HEK293 (cell line): ENCODE data around the gene DHX40.

Experiments
- CTCF ChIA-PET: fragments of 350-600 bp; formaldehyde crosslinking; extraction: SDS; loops from one replicate; lab custom pipeline; 2021; ENCODE audit warnings: antibody characterized with exemption; lab: Yijun Ruan, JAX
- POLR2A ChIA-PET: fragments of 300-600 bp; formaldehyde crosslinking; extraction: SDS; loops from one replicate; lab custom pipeline; 2020; ENCODE audit warnings: antibody characterized with exemption, inconsistent platforms; lab: Yijun Ruan, JAX
- H3K27ac ChIP-seq: fragments of 200-500 bp; sonication (Bioruptor generic); 2 replicates; pipeline ENCODE4 v1.5.1; 2014; ENCODE audit warnings: low read depth, low read length, control low read depth, inconsistent platforms; ENCODE audit errors: extremely low read depth
- H3K36me3 ChIP-seq, 2 experiments: fragments of 200-500 bp in 1 of 2; sonication (Bioruptor generic) in 1 of 2; 1 replicate in 1 of 2; 2 replicates in 1 of 2; pipeline ENCODE4 v1.5.1; 2014 to 2017; ENCODE audit warnings: inconsistent platforms in 2 of 2, low read length in 2 of 2; ENCODE audit not compliant: control insufficient read depth in 2 of 2, insufficient read depth in 1 of 2
- H3K4me1 ChIP-seq: fragments of 200-500 bp; sonication (Bioruptor generic); 2 replicates; pipeline ENCODE4 v1.5.1; 2014; ENCODE audit warnings: mild to moderate bottlenecking, low read length, inconsistent platforms; ENCODE audit not compliant: control insufficient read depth, insufficient read depth
- H3K4me3 ChIP-seq: 2 replicates; pipeline ENCODE4 v1.5.1; 2011; ENCODE audit warnings: low read depth, mild to moderate bottlenecking, control low read depth, low read length, moderate library complexity
- H3K9me3 ChIP-seq: fragments of 200-500 bp; sonication (Bioruptor generic); 2 replicates; pipeline ENCODE4 v1.5.1; 2014; ENCODE audit warnings: low read depth, low read length, inconsistent platforms; ENCODE audit not compliant: control insufficient read depth, insufficient read depth
- GLIS1 ChIP-seq: fragments of 450-650 bp; formaldehyde crosslinking; IDR thresholded peaks from 2 replicates; pipeline ENCODE4 v1.5.1; 2016; ENCODE audit warnings: missing biosample characterization, missing genetic modification characterization
- HOXD13 ChIP-seq: sonication (generic); formaldehyde crosslinking; IDR thresholded peaks from 2 replicates; pipeline ENCODE4 v1.8.0; 2022; ENCODE audit warnings: missing genetic modification reagents, borderline replicate concordance
- IKZF3 ChIP-seq: fragments of 450-650 bp; IDR thresholded peaks from 2 replicates; pipeline ENCODE4 v1.5.0; 2018; ENCODE audit warnings: missing biosample characterization, mild to moderate bottlenecking, missing genetic modification characterization, moderate library complexity
- KLF10 ChIP-seq: fragments of 450-650 bp; IDR thresholded peaks from 2 replicates; pipeline ENCODE4 v1.5.1; 2018; ENCODE audit warnings: missing biosample characterization, mild to moderate bottlenecking, missing genetic modification characterization
- MZF1 ChIP-seq: fragments of 450-650 bp; formaldehyde crosslinking; IDR thresholded peaks from 2 replicates; pipeline ENCODE4 v1.5.1; 2017; ENCODE audit warnings: missing biosample characterization, missing genetic modification characterization, borderline replicate concordance
- OVOL3 ChIP-seq: fragments of 450-650 bp; formaldehyde crosslinking; IDR thresholded peaks from 2 replicates; pipeline ENCODE4 v1.5.1; 2016; ENCODE audit warnings: missing biosample characterization, missing genetic modification characterization
- TCF7L2 ChIP-seq: IDR thresholded peaks from 2 replicates; pipeline ENCODE4 v1.6.1; 2011; ENCODE audit warnings: low read depth, mild to moderate bottlenecking, inconsistent platforms, low read length, moderate library complexity, borderline replicate concordance
- TRIM28 ChIP-seq: IDR thresholded peaks from 2 replicates; pipeline ENCODE4 v1.6.1; 2011; ENCODE audit warnings: low read length, control low read depth, borderline replicate concordance
- YY1 ChIP-seq: fragments of 450-650 bp; formaldehyde crosslinking; IDR thresholded peaks from 2 replicates; pipeline ENCODE4 v1.5.1; 2018; ENCODE audit warnings: missing biosample characterization, missing genetic modification characterization
- ZNF112 ChIP-seq: fragments of 450-650 bp; formaldehyde crosslinking; IDR thresholded peaks from 2 replicates; pipeline ENCODE4 v1.5.0; 2017; ENCODE audit warnings: missing biosample characterization, missing genetic modification characterization
- ZNF121 ChIP-seq: fragments of 450-650 bp; formaldehyde crosslinking; IDR thresholded peaks from 2 replicates; pipeline ENCODE4 v1.5.1; 2016; ENCODE audit warnings: missing biosample characterization, missing genetic modification characterization
- ZNF138 ChIP-seq: fragments of 450-650 bp; formaldehyde crosslinking; IDR thresholded peaks from 2 replicates; pipeline ENCODE4 v1.5.1; 2016; ENCODE audit warnings: missing biosample characterization, missing genetic modification characterization, borderline replicate concordance
- ZNF146 ChIP-seq: fragments of 450-650 bp; formaldehyde crosslinking; IDR thresholded peaks from 2 replicates; pipeline ENCODE4 v1.5.1; 2016; ENCODE audit warnings: missing biosample characterization, missing genetic modification characterization
- ZNF155 ChIP-seq: fragments of 450-650 bp; formaldehyde crosslinking; IDR thresholded peaks from 2 replicates; pipeline ENCODE4 v1.5.1; 2016; ENCODE audit warnings: missing biosample characterization, missing genetic modification characterization
- ZNF184 ChIP-seq: fragments of 450-650 bp; IDR thresholded peaks from 2 replicates; pipeline ENCODE4 v1.5.1; 2018; ENCODE audit warnings: missing biosample characterization, mild to moderate bottlenecking, missing genetic modification characterization
- ZNF221 ChIP-seq: fragments of 450-650 bp; formaldehyde crosslinking; IDR thresholded peaks from 2 replicates; pipeline ENCODE4 v1.5.1; 2017; ENCODE audit warnings: missing biosample characterization, missing genetic modification characterization, borderline replicate concordance
- ZNF416 ChIP-seq: fragments of 450-650 bp; formaldehyde crosslinking; IDR thresholded peaks from 2 replicates; pipeline ENCODE4 v1.5.1; 2016; ENCODE audit warnings: missing biosample characterization, missing genetic modification characterization
- ZNF433 ChIP-seq: fragments of 450-650 bp; formaldehyde crosslinking; IDR thresholded peaks from 2 replicates; pipeline ENCODE4 v1.5.1; 2016; ENCODE audit warnings: missing biosample characterization, missing genetic modification characterization, low read depth
- ZNF600 ChIP-seq: fragments of 450-650 bp; formaldehyde crosslinking; IDR thresholded peaks from 2 replicates; pipeline ENCODE4 v1.5.1; 2016; ENCODE audit warnings: missing biosample characterization, missing genetic modification characterization
- ZNF707 ChIP-seq: fragments of 450-650 bp; formaldehyde crosslinking; IDR thresholded peaks from 2 replicates; pipeline ENCODE4 v1.5.1; 2016; ENCODE audit warnings: missing biosample characterization, missing genetic modification characterization
- ZNF747 ChIP-seq: fragments of 450-650 bp; formaldehyde crosslinking; IDR thresholded peaks from 2 replicates; pipeline ENCODE4 v1.5.1; 2016; ENCODE audit warnings: missing biosample characterization, missing genetic modification characterization
- ZSCAN30 ChIP-seq: fragments of 450-650 bp; IDR thresholded peaks from 2 replicates; pipeline ENCODE4 v1.5.1; 2018; ENCODE audit warnings: missing biosample characterization, mild to moderate bottlenecking, missing genetic modification characterization, moderate library complexity
- TF ChIP-seq, protein P1 (sequence below): fragments of 450-650 bp; formaldehyde crosslinking; IDR thresholded peaks from 2 replicates; pipeline ENCODE4 v1.5.1; 2016; ENCODE audit warnings: missing biosample characterization, missing genetic modification characterization
- TF ChIP-seq, protein P2 (sequence below): fragments of 450-650 bp; formaldehyde crosslinking; IDR thresholded peaks from 2 replicates; pipeline ENCODE4 v1.5.1; 2016; ENCODE audit warnings: missing biosample characterization, missing genetic modification characterization
- TF ChIP-seq, protein P3 (sequence below): fragments of 450-650 bp; formaldehyde crosslinking; IDR thresholded peaks from 2 replicates; pipeline ENCODE4 v1.5.1; 2016; ENCODE audit warnings: missing biosample characterization, missing genetic modification characterization, low read depth
- TF ChIP-seq, protein P4 (sequence below): fragments of 450-650 bp; formaldehyde crosslinking; IDR thresholded peaks from 2 replicates; pipeline ENCODE4 v1.5.1; 2016; ENCODE audit warnings: missing biosample characterization, missing genetic modification characterization
- TF ChIP-seq, protein P5 (sequence below): fragments of 450-650 bp; IDR thresholded peaks from 2 replicates; pipeline ENCODE4 v1.5.1; 2018; ENCODE audit warnings: missing biosample characterization, missing genetic modification characterization

DHX40 gene

DNA sequence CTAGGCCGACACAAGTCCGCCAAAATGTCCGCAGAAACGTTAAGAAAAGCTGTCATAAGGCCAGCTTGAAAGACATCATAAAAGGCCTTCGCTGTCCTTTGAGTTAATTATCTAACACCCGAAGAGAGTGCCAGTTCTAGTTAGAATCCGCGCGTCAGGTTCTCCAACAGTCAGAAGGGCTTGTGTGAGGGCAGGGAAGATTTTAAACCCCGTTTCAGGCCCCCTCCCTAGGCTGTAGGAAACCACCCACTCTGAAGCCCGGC lies 53.6 kb downstream of the DHX40 start:
- POLR2A ChIA-PET: interaction anchor here (0.6 to 2.8 kb wide), 23 partner anchors 8 to 927 kb away, joined by 3 to 31 read pairs (median 4); partner anchors contain the start of genes DHX40, PRR11, PTRH2 and SKA2
- Histone ChIP-seq H3K9me3 (no peaks in the 10 kb centered on the region), H3K36me3 (peaks cover 0 to 14% of the 10 kb centered on the region in 2 experiments; a peak in 1 of 3 replicates), H3K27ac (peak overlapping the region; percentile 96)
- TF ChIP-seq ZNF221 (tag by site-specific recombination) (no peak), IKZF3 (tag by site-specific recombination) (0 out of 2 replicates have a peak, but pooled peaks have one; percentile 35), ZNF184 (0 out of 2 replicates have a peak, but pooled peaks have one; percentile 20), ZNF112 (tag by site-specific recombination) (no peak), ZNF600 (tag by site-specific recombination) (peak; percentile 94), HOXD13 (no peak), ZSCAN30 (tag by site-specific recombination) (no peak), ZNF155 (no peak), MZF1 (tag by site-specific recombination) (0 out of 2 replicates have a peak, but pooled peaks have one; percentile 6), GLIS1 (tag by site-specific recombination) (no peak), TCF7L2 (0 out of 2 replicates have a peak, but pooled peaks have one; percentile 22), ZNF416 (tag by site-specific recombination) (no peak), ZNF138 (tag by site-specific recombination) (no peak)
- TF ChIP-seq, protein P1, sequence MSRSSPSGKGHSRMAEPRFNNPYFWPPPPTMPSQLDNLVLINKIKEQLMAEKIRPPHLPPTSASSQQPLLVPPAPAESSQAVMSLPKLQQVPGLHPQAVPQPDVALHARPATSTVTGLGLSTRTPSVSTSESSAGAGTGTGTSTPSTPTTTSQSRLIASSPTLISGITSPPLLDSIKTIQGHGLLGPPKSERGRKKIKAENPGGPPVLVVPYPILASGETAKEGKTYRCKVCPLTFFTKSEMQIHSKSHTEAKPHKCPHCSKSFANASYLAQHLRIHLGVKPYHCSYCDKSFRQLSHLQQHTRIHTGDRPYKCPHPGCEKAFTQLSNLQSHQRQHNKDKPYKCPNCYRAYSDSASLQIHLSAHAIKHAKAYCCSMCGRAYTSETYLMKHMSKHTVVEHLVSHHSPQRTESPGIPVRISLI (tag by site-specific recombination): no peak
- TF ChIP-seq, all 188 proteins: peak for 5
- H3K4me1 ChIP-seq: peaks cover 16% of the 10 kb centered on the region
- peak overlapping the region; percentile 64 for H3K4me3 ChIP-seq
- CTCF ChIA-PET: interaction anchor here (0.7 to 1.1 kb wide), 2 partner anchors 52 to 1015 kb away, joined by 3 read pairs; no protein-coding TSS in a partner anchor

DNA sequence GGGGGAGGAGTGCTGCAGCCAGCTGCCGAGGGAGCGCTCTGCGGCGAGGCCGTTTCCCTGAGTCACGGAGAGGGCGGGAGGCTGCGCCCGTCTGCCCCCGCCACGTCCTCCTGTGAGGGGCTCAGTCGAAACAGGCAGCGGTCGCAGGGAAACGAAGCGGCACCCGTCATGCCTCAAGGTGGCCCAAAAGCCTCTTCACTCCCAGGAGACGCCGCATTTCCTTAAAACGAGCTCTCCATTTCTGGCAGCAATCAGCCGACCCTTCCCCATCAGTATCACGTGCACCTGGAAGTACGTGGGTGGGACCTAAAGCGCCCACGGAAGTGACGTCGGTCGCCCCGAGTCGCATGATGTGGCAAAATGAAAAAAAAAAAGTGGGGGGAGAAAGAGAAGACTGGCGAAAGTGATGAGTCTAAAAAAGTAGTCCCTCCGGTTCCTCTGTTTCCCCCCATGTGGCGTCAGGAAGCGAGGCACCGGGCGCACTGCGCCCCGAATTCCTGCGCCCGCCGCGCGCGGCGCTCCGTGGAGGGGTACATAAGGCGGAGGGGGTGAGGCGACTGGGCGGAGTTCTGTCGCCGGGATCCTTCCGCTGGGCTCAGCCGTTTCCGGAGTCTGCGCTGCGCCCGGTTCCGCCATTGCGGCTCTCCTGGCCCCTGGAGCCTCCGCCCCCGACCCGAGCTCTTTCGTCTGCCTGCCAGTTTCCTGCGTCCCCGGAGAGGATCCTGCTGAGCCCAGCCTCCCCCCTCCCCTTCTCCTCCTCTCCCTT lies 54.1 kb downstream of the DHX40 start, which contains the start of gene CLTC:
TSS of gene CLTC (plus strand) at position 598 of the 766 bp plus-strand sequence. CDS start 237 bp downstream, outside the sequence.
- Histone ChIP-seq H3K4me3 (peak within 1 kb of the TSS; percentile 64), H3K9me3 (no peaks in the 10 kb centered on the region), H3K36me3 (peaks cover 0 to 16% of the 10 kb centered on the region in 2 experiments; a peak in 1 of 3 replicates), H3K27ac (peak within 1 kb of the TSS; percentile 96), H3K4me1 (peaks cover 16% of the 10 kb centered on the region)
- ChIA-PET CTCF (interaction anchor here (0.6 to 1.1 kb wide), 3 partner anchors 51 to 1014 kb away, joined by 3 read pairs; no protein-coding TSS in a partner anchor), POLR2A (interaction anchor here (0.6 to 2.8 kb wide), 27 partner anchors 9 to 928 kb away, joined by 3 to 31 read pairs (median 4); partner anchors contain the start of genes DHX40, PRR11, PTRH2 and SKA2)
- TF ChIP-seq OVOL3 (tag by site-specific recombination) (peak; percentile 87), ZNF155 (no peak), TRIM28 (peak; percentile 81; the same call in 1 of the 2 replicates), ZNF747 (tag by site-specific recombination) (no peak), ZNF707 (tag by site-specific recombination) (0 out of 2 replicates have a peak, but pooled peaks have one; percentile 45), ZNF433 (tag by site-specific recombination) (no peak), ZNF146 (tag by site-specific recombination) (peak; percentile 95), KLF10 (tag by site-specific recombination) (peak; percentile 90), ZNF121 (tag by site-specific recombination) (no peak), YY1 (tag by site-specific recombination) (peak; percentile 95)
- TF ChIP-seq, protein P2, sequence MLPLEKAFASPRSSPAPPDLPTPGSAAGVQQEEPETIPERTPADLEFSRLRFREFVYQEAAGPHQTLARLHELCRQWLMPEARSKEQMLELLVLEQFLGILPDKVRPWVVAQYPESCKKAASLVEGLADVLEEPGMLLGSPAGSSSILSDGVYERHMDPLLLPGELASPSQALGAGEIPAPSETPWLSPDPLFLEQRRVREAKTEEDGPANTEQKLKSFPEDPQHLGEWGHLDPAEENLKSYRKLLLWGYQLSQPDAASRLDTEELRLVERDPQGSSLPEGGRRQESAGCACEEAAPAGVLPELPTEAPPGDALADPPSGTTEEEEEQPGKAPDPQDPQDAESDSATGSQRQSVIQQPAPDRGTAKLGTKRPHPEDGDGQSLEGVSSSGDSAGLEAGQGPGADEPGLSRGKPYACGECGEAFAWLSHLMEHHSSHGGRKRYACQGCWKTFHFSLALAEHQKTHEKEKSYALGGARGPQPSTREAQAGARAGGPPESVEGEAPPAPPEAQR: peak; percentile 95
- TF ChIP-seq, protein P3, sequence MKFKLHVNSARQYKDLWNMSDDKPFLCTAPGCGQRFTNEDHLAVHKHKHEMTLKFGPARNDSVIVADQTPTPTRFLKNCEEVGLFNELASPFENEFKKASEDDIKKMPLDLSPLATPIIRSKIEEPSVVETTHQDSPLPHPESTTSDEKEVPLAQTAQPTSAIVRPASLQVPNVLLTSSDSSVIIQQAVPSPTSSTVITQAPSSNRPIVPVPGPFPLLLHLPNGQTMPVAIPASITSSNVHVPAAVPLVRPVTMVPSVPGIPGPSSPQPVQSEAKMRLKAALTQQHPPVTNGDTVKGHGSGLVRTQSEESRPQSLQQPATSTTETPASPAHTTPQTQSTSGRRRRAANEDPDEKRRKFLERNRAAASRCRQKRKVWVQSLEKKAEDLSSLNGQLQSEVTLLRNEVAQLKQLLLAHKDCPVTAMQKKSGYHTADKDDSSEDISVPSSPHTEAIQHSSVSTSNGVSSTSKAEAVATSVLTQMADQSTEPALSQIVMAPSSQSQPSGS (tag by site-specific recombination): peak; percentile 90
- TF ChIP-seq, protein P4, sequence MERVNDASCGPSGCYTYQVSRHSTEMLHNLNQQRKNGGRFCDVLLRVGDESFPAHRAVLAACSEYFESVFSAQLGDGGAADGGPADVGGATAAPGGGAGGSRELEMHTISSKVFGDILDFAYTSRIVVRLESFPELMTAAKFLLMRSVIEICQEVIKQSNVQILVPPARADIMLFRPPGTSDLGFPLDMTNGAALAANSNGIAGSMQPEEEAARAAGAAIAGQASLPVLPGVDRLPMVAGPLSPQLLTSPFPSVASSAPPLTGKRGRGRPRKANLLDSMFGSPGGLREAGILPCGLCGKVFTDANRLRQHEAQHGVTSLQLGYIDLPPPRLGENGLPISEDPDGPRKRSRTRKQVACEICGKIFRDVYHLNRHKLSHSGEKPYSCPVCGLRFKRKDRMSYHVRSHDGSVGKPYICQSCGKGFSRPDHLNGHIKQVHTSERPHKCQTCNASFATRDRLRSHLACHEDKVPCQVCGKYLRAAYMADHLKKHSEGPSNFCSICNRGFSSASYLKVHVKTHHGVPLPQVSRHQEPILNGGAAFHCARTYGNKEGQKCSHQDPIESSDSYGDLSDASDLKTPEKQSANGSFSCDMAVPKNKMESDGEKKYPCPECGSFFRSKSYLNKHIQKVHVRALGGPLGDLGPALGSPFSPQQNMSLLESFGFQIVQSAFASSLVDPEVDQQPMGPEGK (tag by site-specific recombination): peak; percentile 99
- TF ChIP-seq, protein P5, sequence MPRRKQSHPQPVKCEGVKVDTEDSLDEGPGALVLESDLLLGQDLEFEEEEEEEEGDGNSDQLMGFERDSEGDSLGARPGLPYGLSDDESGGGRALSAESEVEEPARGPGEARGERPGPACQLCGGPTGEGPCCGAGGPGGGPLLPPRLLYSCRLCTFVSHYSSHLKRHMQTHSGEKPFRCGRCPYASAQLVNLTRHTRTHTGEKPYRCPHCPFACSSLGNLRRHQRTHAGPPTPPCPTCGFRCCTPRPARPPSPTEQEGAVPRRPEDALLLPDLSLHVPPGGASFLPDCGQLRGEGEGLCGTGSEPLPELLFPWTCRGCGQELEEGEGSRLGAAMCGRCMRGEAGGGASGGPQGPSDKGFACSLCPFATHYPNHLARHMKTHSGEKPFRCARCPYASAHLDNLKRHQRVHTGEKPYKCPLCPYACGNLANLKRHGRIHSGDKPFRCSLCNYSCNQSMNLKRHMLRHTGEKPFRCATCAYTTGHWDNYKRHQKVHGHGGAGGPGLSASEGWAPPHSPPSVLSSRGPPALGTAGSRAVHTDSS: peak; percentile 73
